HEK293 (cell line): ENCODE results near the gene APBB1.

Experiments used
- CTCF ChIA-PET: fragments of 350-600 bp; formaldehyde crosslinking; extraction: SDS; loops from one replicate; lab custom pipeline; 2021; ENCODE audit warnings: antibody characterized with exemption; lab: Yijun Ruan, JAX
- POLR2A ChIA-PET: fragments of 300-600 bp; formaldehyde crosslinking; extraction: SDS; loops from one replicate; lab custom pipeline; 2020; ENCODE audit warnings: antibody characterized with exemption, inconsistent platforms; lab: Yijun Ruan, JAX
- H3K27ac ChIP-seq: fragments of 200-500 bp; sonication (Bioruptor generic); 2 replicates; pipeline ENCODE4 v1.5.1; 2014; ENCODE audit warnings: low read depth, low read length, control low read depth, inconsistent platforms; ENCODE audit errors: extremely low read depth
- H3K36me3 ChIP-seq, 2 experiments: fragments of 200-500 bp in 1 of 2; sonication (Bioruptor generic) in 1 of 2; 1 replicate in 1 of 2; 2 replicates in 1 of 2; pipeline ENCODE4 v1.5.1; 2014 to 2017; ENCODE audit warnings: inconsistent platforms in 2 of 2, low read length in 2 of 2; ENCODE audit not compliant: control insufficient read depth in 2 of 2, insufficient read depth in 1 of 2
- H3K4me1 ChIP-seq: fragments of 200-500 bp; sonication (Bioruptor generic); 2 replicates; pipeline ENCODE4 v1.5.1; 2014; ENCODE audit warnings: mild to moderate bottlenecking, low read length, inconsistent platforms; ENCODE audit not compliant: control insufficient read depth, insufficient read depth
- H3K4me3 ChIP-seq: 2 replicates; pipeline ENCODE4 v1.5.1; 2011; ENCODE audit warnings: low read depth, mild to moderate bottlenecking, control low read depth, low read length, moderate library complexity
- H3K9me3 ChIP-seq: fragments of 200-500 bp; sonication (Bioruptor generic); 2 replicates; pipeline ENCODE4 v1.5.1; 2014; ENCODE audit warnings: low read depth, low read length, inconsistent platforms; ENCODE audit not compliant: control insufficient read depth, insufficient read depth
- GLI4 ChIP-seq: fragments of 450-650 bp; formaldehyde crosslinking; IDR thresholded peaks from 2 replicates; pipeline ENCODE4 v1.5.1; 2016; ENCODE audit warnings: missing biosample characterization, missing genetic modification characterization
- HOXA7 ChIP-seq: sonication (generic); formaldehyde crosslinking; IDR thresholded peaks from 2 replicates; pipeline ENCODE4 v1.8.1; 2022; ENCODE audit warnings: missing genetic modification reagents, borderline replicate concordance
- KLF1 ChIP-seq: fragments of 450-650 bp; formaldehyde crosslinking; IDR thresholded peaks from 2 replicates; pipeline ENCODE4 v1.5.1; 2016; ENCODE audit warnings: missing biosample characterization, missing genetic modification characterization
- KLF7 ChIP-seq: fragments of 450-650 bp; formaldehyde crosslinking; IDR thresholded peaks from 2 replicates; pipeline ENCODE4 v1.5.1; 2016; ENCODE audit warnings: missing biosample characterization, missing genetic modification characterization, borderline replicate concordance
- REPIN1 ChIP-seq: fragments of 450-650 bp; formaldehyde crosslinking; IDR thresholded peaks from 2 replicates; pipeline ENCODE4 v1.5.1; 2017; ENCODE audit warnings: missing biosample characterization, missing genetic modification characterization, low read depth
- TSHZ1 ChIP-seq: fragments of 450-650 bp; formaldehyde crosslinking; IDR thresholded peaks from 2 replicates; pipeline ENCODE4 v1.5.1; 2016; ENCODE audit warnings: missing biosample characterization, missing genetic modification characterization, borderline replicate concordance
- ZBTB7A ChIP-seq: fragments of 450-650 bp; formaldehyde crosslinking; IDR thresholded peaks from 2 replicates; pipeline ENCODE4 v1.5.1; 2016; ENCODE audit warnings: low read depth, missing biosample characterization, missing genetic modification characterization
- ZEB2 ChIP-seq: fragments of 450-650 bp; formaldehyde crosslinking; IDR thresholded peaks from 2 replicates; pipeline ENCODE4 v1.5.1; 2016; ENCODE audit warnings: missing biosample characterization, missing genetic modification characterization
- ZIC2 ChIP-seq: fragments of 450-650 bp; formaldehyde crosslinking; IDR thresholded peaks from 2 replicates; pipeline ENCODE4 v1.5.1; 2016; ENCODE audit warnings: missing biosample characterization, missing genetic modification characterization
- ZNF148 ChIP-seq: fragments of 450-650 bp; formaldehyde crosslinking; IDR thresholded peaks from 2 replicates; pipeline ENCODE4 v1.5.0; 2017; ENCODE audit warnings: missing biosample characterization, missing genetic modification characterization, borderline replicate concordance
- ZNF155 ChIP-seq: fragments of 450-650 bp; formaldehyde crosslinking; IDR thresholded peaks from 2 replicates; pipeline ENCODE4 v1.5.1; 2016; ENCODE audit warnings: missing biosample characterization, missing genetic modification characterization
- ZNF48 ChIP-seq: fragments of 450-650 bp; formaldehyde crosslinking; IDR thresholded peaks from 2 replicates; pipeline ENCODE4 v1.5.1; 2016; ENCODE audit warnings: missing biosample characterization, missing genetic modification characterization
- ZNF558 ChIP-seq: fragments of 450-650 bp; formaldehyde crosslinking; IDR thresholded peaks from 2 replicates; pipeline ENCODE4 v1.5.1; 2016; ENCODE audit warnings: missing biosample characterization, missing genetic modification characterization
- ZNF585B ChIP-seq: fragments of 450-650 bp; formaldehyde crosslinking; IDR thresholded peaks from 2 replicates; pipeline ENCODE4 v1.5.1; 2016; ENCODE audit warnings: missing biosample characterization, missing genetic modification characterization
- ZNF626 ChIP-seq: fragments of 450-650 bp; sonication (Bioruptor Pico); formaldehyde crosslinking; IDR thresholded peaks from 2 replicates; pipeline ENCODE4 v1.5.1; 2018; ENCODE audit warnings: missing biosample characterization, missing genetic modification characterization, inconsistent platforms
- ZNF654 ChIP-seq: fragments of 450-650 bp; formaldehyde crosslinking; IDR thresholded peaks from 2 replicates; pipeline ENCODE4 v1.5.1; 2016; ENCODE audit warnings: low read depth, missing biosample characterization, missing genetic modification characterization
- ZNF670 ChIP-seq: fragments of 450-650 bp; formaldehyde crosslinking; IDR thresholded peaks from 2 replicates; pipeline ENCODE4 v1.5.1; 2016; ENCODE audit warnings: missing biosample characterization, missing genetic modification characterization, low read depth
- TF ChIP-seq, protein P1 (sequence below): fragments of 450-650 bp; formaldehyde crosslinking; IDR thresholded peaks from 2 replicates; pipeline ENCODE4 v1.5.1; 2016; ENCODE audit warnings: missing biosample characterization, missing genetic modification characterization, low read depth

The APBB1 gene

DNA sequence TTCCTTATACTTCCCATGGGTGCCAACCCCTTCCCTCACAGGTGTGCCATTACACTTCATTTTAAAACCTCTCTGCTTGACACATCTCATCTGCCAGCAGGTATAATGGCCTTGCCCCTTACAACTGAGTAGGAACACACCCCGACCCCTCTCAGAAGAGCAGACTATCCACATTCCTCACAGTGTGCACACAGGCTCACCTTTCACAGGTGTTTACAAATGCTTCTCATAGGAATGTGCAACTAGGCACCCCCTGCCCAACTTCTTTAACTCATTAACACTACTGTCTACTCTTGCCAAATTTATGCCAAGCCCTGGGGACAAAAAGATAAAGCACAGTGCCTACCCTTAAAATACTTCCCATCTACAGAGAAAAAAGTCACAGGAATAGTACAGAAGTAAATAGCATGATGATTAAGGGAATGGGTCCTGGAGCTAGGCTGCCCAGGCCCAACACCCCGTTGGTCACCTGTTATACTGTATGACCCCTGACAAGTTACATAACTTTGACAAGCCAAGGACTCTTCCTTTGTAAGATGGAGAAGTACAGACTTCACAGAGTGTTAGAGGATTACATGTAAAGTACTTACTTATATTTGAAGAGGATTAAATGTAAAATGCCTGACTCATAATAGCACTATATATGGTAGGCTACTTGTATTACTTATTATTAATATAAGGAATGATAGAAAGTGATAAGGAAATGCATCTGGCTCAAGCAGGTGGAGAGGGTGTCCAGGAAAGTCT is 39.6 kb upstream of the APBB1 start:
- Histone ChIP-seq H3K4me3 (no peak overlapping the region), H3K27ac (no peak overlapping the region), H3K36me3 (peaks cover 6 to 79% of the 10 kb centered on the region in 2 experiments; a peak in 1 of 3 replicates), H3K4me1 (no peaks in the 10 kb centered on the region), H3K9me3 (no peaks in the 10 kb centered on the region)
- POLR2A ChIA-PET = no interaction called here
- CTCF ChIA-PET = interaction anchor here (1.3 to 1.7 kb wide), 3 partner anchors 15 to 80 kb away, joined by 4 to 8 read pairs (median 4); no protein-coding TSS in a partner anchor
- TF ChIP-seq HOXA7 (CRISPR knock-in tag) (no peak), ZNF626 (tag by site-specific recombination) (no peak), ZNF585B (tag by site-specific recombination) (no peak), ZNF148 (tag by site-specific recombination) (no peak), ZNF654 (tag by site-specific recombination) (no peak), REPIN1 (tag by site-specific recombination) (no peak)

- TF ChIP-seq ZNF48 (tag by site-specific recombination) (no peak), ZBTB7A (tag by site-specific recombination) (no peak), TSHZ1 (tag by site-specific recombination) (no peak), KLF7 (tag by site-specific recombination) (no peak), ZEB2 (tag by site-specific recombination) (no peak), ZIC2 (tag by site-specific recombination) (no peak), ZNF155 (no peak), KLF1 (no peak), ZNF585B (tag by site-specific recombination) (no peak), GLI4 (tag by site-specific recombination) (no peak), ZNF670 (no peak), ZNF558 (tag by site-specific recombination) (no peak)
- TF ChIP-seq, protein P1, sequence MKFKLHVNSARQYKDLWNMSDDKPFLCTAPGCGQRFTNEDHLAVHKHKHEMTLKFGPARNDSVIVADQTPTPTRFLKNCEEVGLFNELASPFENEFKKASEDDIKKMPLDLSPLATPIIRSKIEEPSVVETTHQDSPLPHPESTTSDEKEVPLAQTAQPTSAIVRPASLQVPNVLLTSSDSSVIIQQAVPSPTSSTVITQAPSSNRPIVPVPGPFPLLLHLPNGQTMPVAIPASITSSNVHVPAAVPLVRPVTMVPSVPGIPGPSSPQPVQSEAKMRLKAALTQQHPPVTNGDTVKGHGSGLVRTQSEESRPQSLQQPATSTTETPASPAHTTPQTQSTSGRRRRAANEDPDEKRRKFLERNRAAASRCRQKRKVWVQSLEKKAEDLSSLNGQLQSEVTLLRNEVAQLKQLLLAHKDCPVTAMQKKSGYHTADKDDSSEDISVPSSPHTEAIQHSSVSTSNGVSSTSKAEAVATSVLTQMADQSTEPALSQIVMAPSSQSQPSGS (tag by site-specific recombination) = no peak
- no peak overlapping the region for H3K27ac ChIP-seq
- no peaks in the 10 kb centered on the region for H3K9me3 ChIP-seq
- peaks cover 6 to 82% of the 10 kb centered on the region in 2 experiments; a peak in 1 of 3 replicates for H3K36me3 ChIP-seq
- H3K4me3 ChIP-seq = no peak overlapping the region
- no peaks in the 10 kb centered on the region for H3K4me1 ChIP-seq
- CTCF ChIA-PET = interaction anchor here (3.3 kb wide), 1 partner anchor 13 kb away, joined by 23 read pairs; no protein-coding TSS in a partner anchor
- POLR2A ChIA-PET = no interaction called here
Observed at GRCh38 chr11:6457581-6458320, 38.9 kb upstream of the APBB1 start.
